Stimulated activated CD4-positive, alpha-beta T cell treated with anti-CD3 and anti-CD28 coated beads, Interleukin-1b, Interleukin-23, amount 100 ng/mL, for 48 hours (primary cell): ENCODE measurements around the gene SMC1B.

Experiments
- DNase-seq: peaks from one replicate; pipeline ENCODE4 v3.0.0-alpha.2; 2020

The SMC1B gene

GRCh38 chr22:45318558-45319323 is 94.7 kb downstream of the SMC1B start:
- DNase-seq: peak; percentile 40

- DNase-seq: peak; percentile 89
Observed at GRCh38 chr22:45318168-45318557, 95.2 kb downstream of the SMC1B start.

- DNase-seq: no peak
Observed at GRCh38 chr22:45317551-45318167, 95.7 kb downstream of the SMC1B start.

DNA sequence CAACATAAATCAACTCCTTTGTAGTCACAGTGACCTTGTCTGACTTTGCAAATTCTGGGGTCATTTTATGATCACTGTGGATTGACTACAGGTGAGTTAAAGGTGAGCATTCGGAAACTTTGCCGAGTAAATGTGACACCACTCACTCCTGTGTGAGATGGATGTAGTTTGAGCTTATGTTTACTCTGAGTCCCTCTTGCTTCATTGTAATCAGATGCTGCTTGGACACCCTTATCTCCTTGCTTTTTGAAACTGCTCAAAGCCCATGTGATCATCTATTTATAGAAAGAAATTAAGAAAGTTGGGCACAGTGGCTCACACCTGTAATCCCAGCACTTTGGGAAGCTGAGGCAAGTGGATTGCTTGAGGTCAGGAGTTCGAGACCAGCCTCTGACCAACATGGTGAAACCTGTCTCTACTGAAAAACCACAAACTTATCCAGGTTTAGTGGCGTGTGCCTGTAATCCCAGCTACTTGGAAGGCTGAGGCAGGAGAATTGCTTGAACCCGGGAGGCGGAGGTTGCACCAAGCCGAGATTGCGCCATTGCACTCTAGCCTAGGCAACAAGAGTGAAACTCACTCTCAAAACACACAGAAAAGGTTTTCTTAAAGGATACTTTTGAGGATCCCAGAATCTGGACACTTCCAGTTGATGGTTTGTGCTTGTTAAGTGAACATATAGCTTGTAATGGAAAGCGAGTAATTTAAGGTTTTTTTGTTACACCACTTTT is 96.4 kb downstream of the SMC1B start:
- no peak for DNase-seq

- no peak for DNase-seq
Observed at GRCh38 chr22:45314786-45315185, 98.6 kb downstream of the SMC1B start.

- no peak for DNase-seq
Observed at GRCh38 chr22:45314054-45314721, 99.2 kb downstream of the SMC1B start.

- DNase-seq: no peak
Observed at GRCh38 chr22:45312856-45313255, 100.5 kb downstream of the SMC1B start.

- no peak for DNase-seq
Observed at GRCh38 chr22:45312415-45312814, 101.0 kb downstream of the SMC1B start.

GRCh38 chr22:45310977-45311531 is 102.3 kb downstream of the SMC1B start:
- no peak for DNase-seq

DNA sequence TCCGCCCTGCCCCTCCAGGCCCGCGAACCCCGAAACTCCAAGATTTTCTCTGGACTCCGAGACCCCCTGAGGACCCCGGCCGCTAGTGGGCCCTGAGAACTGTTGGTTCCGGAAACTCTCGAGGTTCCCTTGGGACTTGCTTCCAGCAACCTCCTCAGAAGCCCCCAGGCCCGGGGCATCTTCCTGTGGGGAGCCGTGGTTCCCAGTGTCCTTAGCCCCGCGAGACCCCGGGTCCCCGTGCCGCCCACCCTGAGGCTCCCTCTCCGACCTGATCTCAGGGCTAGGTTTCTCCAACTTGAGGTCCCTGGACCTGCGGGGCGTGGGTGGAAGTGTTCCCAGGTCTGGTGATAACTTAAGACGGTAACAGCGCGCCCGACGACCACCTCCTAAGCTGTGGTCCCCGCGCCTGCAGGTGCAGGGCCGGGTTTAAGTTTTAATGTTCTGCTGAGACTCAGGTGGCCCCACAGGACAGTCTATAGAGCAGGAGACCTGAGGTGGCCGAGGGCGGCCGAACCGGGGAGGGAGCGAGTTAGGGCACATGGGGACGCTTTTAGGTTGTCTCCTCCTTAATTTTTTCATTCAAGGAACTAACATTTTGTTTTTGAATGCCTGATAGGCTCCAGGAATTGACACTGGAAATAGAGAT is 102.9 kb downstream of the SMC1B start:
- DNase-seq: no peak

- peak; percentile 94 for DNase-seq
Observed at GRCh38 chr22:45309422-45310227, 103.8 kb downstream of the SMC1B start, which contains the start of gene FAM118A. Gene FAM118A, plus strand, starts transcription at chr22:45309934. Its CDS starts 12,446 bp downstream, at chr22:45322380.

GRCh38 chr22:45308957-45309421 is 104.4 kb downstream of the SMC1B start:
- peak; percentile 27 for DNase-seq

GRCh38 chr22:45308391-45308956 is 104.9 kb downstream of the SMC1B start:
- no peak for DNase-seq

DNA sequence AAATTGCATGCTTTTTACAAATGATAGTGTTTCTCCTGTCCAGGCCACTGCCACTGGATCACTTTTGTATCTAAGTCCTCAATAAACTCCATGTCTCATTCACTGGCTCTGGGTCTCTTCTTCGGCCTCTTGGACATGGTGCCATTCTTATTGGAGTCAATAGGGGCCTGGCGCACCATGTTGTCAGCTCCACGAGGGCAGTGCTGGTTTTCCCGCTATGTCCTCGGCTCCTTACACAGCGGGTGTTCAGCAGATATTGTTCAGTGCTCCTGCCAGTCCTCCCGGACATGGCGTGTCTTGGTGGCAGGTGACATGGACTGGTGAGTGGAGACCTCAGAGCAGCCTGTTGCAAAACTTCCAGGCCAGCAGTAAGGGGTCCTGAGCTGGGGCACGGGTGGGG is 107.3 kb downstream of the SMC1B start:
- DNase-seq: no peak

- DNase-seq: no peak
Observed at GRCh38 chr22:45305456-45306075, 107.8 kb downstream of the SMC1B start.

DNA sequence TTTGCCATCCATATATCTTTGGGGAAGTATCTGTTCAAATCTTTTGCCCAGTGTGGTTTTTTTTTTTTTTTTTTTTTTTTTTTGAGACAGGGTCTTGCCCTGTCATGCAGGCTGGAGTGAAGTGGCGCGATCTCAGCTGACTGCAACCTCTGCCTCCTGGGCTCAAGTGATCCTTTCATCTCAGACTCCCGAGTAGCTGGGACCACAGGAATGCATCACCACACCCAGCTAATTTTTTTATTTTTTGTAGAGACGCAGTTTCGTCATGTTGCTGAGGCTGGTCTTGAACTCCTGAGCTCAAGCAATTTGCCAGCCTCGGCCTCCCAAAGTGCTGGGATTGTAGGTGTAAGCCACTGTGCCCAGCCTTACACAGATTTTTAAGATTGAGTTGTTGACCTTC is 108.4 kb downstream of the SMC1B start:
- DNase-seq: no peak

DNA sequence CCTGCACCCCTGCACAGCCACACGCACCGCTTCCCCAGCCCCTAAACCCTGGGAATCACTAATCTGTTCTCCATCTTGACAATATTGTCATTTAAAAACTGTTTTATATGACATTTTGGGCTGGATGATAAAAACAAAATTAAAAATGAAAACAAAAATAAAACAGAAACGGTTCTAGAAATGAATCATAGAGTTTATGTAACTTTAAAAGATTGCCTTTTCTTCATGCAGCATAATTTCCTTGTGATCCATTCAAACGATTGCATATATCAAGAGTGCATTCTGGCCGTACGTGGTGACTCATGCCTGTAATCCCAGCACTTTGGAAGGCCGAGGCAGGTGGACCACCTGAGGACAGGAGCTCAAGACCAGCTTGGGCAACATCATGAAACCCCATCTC is 110.2 kb downstream of the SMC1B start:
- no peak for DNase-seq

DNA sequence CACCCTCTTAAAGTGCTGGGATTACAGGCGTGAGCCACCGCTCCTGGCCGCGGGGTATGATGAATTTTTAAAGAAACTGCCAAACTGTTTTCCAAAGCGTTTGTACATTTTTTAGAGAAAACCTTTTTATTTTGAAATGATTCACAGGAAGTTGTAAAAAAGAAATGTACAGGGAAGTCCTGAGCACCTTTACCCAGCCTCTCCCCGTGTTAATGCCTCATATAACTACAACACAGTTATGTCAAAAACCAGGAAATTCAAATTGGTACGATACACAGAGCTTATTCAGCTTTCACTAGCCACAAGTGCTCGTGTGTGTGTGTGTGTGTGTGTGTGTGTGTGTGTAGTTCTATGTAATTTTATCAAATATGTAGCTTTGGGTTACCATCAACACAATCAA is 110.6 kb downstream of the SMC1B start:
- no peak for DNase-seq

- no peak for DNase-seq
Observed at GRCh38 chr22:45298934-45299505, 114.4 kb downstream of the SMC1B start.

DNA sequence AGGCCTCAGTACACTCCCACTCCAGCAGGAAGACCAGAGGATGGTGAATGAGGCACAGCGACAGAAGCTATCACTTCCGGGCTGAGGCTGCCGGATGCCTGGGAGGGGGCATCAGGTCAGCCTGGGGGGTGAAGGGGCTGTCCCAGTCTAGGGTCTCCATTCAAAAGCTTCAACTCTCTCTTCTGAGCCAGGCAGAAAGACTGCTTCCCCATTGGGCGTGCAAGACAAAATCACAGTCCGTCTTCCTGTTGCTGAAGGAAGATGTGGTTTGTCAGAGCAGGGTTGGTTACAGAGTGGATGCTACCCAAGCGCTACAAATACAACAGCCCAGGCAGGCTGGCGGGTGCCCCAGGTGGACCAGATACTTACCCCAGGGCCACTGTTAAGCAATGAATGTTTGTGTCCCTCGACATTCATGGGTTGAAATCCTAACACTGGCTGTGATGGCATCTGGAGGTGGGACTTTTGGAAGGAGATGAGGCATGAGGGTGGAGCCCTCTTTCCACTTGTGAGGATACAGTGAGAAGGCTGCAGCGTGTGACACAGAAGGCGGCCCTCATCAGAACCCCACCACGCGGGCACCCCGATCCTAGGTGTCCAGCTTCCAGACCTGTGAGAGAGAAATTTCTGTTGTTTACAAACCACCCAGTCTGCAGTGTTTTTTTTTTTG is 116.6 kb downstream of the SMC1B start:
- no peak for DNase-seq
